IPS DF 6.9 (cell line): ENCODE results near the gene SCIN.

Experiments
- DNase-seq: peaks from one replicate; pipeline ENCODE4 v3.0.0-alpha.2; 2013; ENCODE audit warnings: low read depth, low spot score
- H3K27ac ChIP-seq: one replicate; pipeline ENCODE4 v1.5.1; 2013; ENCODE audit warnings: low read length, control low read depth
- H3K27me3 ChIP-seq: 2 replicates; pipeline ENCODE4 v1.6.1; 2013; ENCODE audit warnings: mild to moderate bottlenecking, low read length; ENCODE audit not compliant: control insufficient read depth, insufficient read depth
- H3K36me3 ChIP-seq: 2 replicates; pipeline ENCODE4 v1.6.1; 2013; ENCODE audit warnings: low read length; ENCODE audit not compliant: control insufficient read depth, insufficient read depth
- H3K4me1 ChIP-seq: 2 replicates; pipeline ENCODE4 v1.6.1; 2013; ENCODE audit warnings: low read length; ENCODE audit not compliant: control insufficient read depth, insufficient read depth
- H3K4me3 ChIP-seq: 2 replicates; pipeline ENCODE4 v1.5.1; 2013; ENCODE audit warnings: mild to moderate bottlenecking, low read length
- H3K9me3 ChIP-seq: 2 replicates; pipeline ENCODE4 v1.6.1; 2013; ENCODE audit warnings: low read length, inconsistent platforms; ENCODE audit not compliant: control insufficient read depth, insufficient read depth
- WGBS: extraction: QIAGEN DNeasy Blood & Tissue Kit; methylation state at CpG from one replicate; pipeline ENCODE4 v1.1.7; 2013; ENCODE audit warnings: mixed read lengths, missing lambda C conversion rate; ENCODE audit not compliant: insufficient read length, insufficient coverage; 5-methylcytosine and 5-hydroxymethylcytosine counted together

The SCIN gene

GRCh38 chr7:12567015-12567414, 3.5 kb upstream of the SCIN start:
- Histone ChIP-seq H3K4me1 (no peaks in the 10 kb centered on the region), H3K36me3 (no peaks in the 10 kb centered on the region), H3K27ac (no peak overlapping the region), H3K9me3 (no peaks in the 10 kb centered on the region), H3K27me3 (peaks cover 13% of the 10 kb centered on the region; the same call in 1 of the 2 replicates), H3K4me3 (no peak overlapping the region)
- WGBS, result no CpG with 5 or more reads among the region's 1 CpG
- no peak for DNase-seq

GRCh38 chr7:12569673-12570072, 847 bp upstream of the SCIN start:
- no peaks in the 10 kb centered on the region for H3K36me3 ChIP-seq
- no peak for DNase-seq
- H3K4me1 ChIP-seq, result no peaks in the 10 kb centered on the region
- H3K4me3 ChIP-seq, result no peak overlapping the region
- no peak overlapping the region for H3K27ac ChIP-seq
- H3K27me3 ChIP-seq, result peaks cover 13% of the 10 kb centered on the region; the same call in 1 of the 2 replicates
- no CpG with 5 or more reads among the region's 5 CpGs for WGBS
- no peaks in the 10 kb centered on the region for H3K9me3 ChIP-seq

- no CpG with 5 or more reads among the region's 10 CpGs for WGBS
- no peaks in the 10 kb centered on the region for H3K9me3 ChIP-seq
- peak overlapping the region; percentile 45; the same call in 1 of the 2 replicates for H3K4me3 ChIP-seq
- no peaks in the 10 kb centered on the region for H3K36me3 ChIP-seq
- no peak for DNase-seq
- H3K27me3 ChIP-seq, result peaks cover 13% of the 10 kb centered on the region; the same call in 1 of the 2 replicates
- no peak overlapping the region for H3K27ac ChIP-seq
- H3K4me1 ChIP-seq, result no peaks in the 10 kb centered on the region
Observed at GRCh38 chr7:12570168-12570533, 369 bp upstream of the SCIN start.

GRCh38 chr7:12571691-12572090, 1.2 kb downstream of the SCIN start:
- H3K27ac ChIP-seq, result no peak overlapping the region
- H3K9me3 ChIP-seq, result no peaks in the 10 kb centered on the region
- no CpG with 5 or more reads among the region's 5 CpGs for WGBS
- H3K27me3 ChIP-seq, result peaks cover 13% of the 10 kb centered on the region; the same call in 1 of the 2 replicates
- no peak overlapping the region for H3K4me3 ChIP-seq
- DNase-seq, result no peak
- no peaks in the 10 kb centered on the region for H3K36me3 ChIP-seq
- no peaks in the 10 kb centered on the region for H3K4me1 ChIP-seq

GRCh38 chr7:12572941-12573575, 2.5 kb downstream of the SCIN start:
- H3K4me1 ChIP-seq, result no peaks in the 10 kb centered on the region

GRCh38 chr7:12573885-12574284, 3.4 kb downstream of the SCIN start:
- Histone ChIP-seq H3K4me3 (no peak overlapping the region), H3K27me3 (peaks cover 13% of the 10 kb centered on the region; the same call in 1 of the 2 replicates), H3K36me3 (no peaks in the 10 kb centered on the region), H3K4me1 (no peaks in the 10 kb centered on the region), H3K27ac (no peak overlapping the region), H3K9me3 (no peaks in the 10 kb centered on the region)
- DNase-seq, result no peak
- no CpG with 5 or more reads among the region's 1 CpG for WGBS

More at GRCh38 chr7:12572941-12573575, 2.5 kb downstream of the SCIN start:
- H3K27me3 ChIP-seq, result peaks cover 13% of the 10 kb centered on the region; the same call in 1 of the 2 replicates
- no peak for DNase-seq
- no peak overlapping the region for H3K4me3 ChIP-seq
- no CpG with 5 or more reads among the region's 2 CpGs for WGBS
- H3K36me3 ChIP-seq, result no peaks in the 10 kb centered on the region
- no peaks in the 10 kb centered on the region for H3K9me3 ChIP-seq
- no peak overlapping the region for H3K27ac ChIP-seq

GRCh38 chr7:12578930-12579640, 8.6 kb downstream of the SCIN start:
- Histone ChIP-seq H3K27ac (no peak overlapping the region), H3K4me1 (no peaks in the 10 kb centered on the region), H3K9me3 (no peaks in the 10 kb centered on the region), H3K27me3 (no peaks in the 10 kb centered on the region), H3K36me3 (no peaks in the 10 kb centered on the region), H3K4me3 (no peak overlapping the region)
- DNase-seq, result no peak
- no CpG with 5 or more reads among the region's 8 CpGs for WGBS

GRCh38 chr7:12581897-12582296, 11.4 kb downstream of the SCIN start:
- Histone ChIP-seq H3K27ac (no peak overlapping the region), H3K4me3 (no peak overlapping the region), H3K9me3 (no peaks in the 10 kb centered on the region), H3K36me3 (no peaks in the 10 kb centered on the region), H3K4me1 (no peaks in the 10 kb centered on the region), H3K27me3 (no peaks in the 10 kb centered on the region)
- 100% methylated on average over 1 of the region's 3 CpGs for WGBS
- no peak for DNase-seq

GRCh38 chr7:12582362-12582761, 11.8 kb downstream of the SCIN start:
- 100% methylated on average over 1 of the region's 3 CpGs for WGBS
- no peak overlapping the region for H3K4me3 ChIP-seq
- H3K36me3 ChIP-seq, result no peaks in the 10 kb centered on the region

GRCh38 chr7:12583176-12583575, 12.7 kb downstream of the SCIN start:
- Histone ChIP-seq H3K36me3 (no peaks in the 10 kb centered on the region), H3K27ac (no peak overlapping the region), H3K4me1 (peaks cover 1% of the 10 kb centered on the region; the same call in 1 of the 2 replicates), H3K9me3 (no peaks in the 10 kb centered on the region), H3K27me3 (no peaks in the 10 kb centered on the region), H3K4me3 (no peak overlapping the region)
- WGBS, result no CpG with 5 or more reads among the region's 1 CpG
- no peak for DNase-seq

More at GRCh38 chr7:12582362-12582761, 11.8 kb downstream of the SCIN start:
- H3K27ac ChIP-seq, result no peak overlapping the region
- H3K27me3 ChIP-seq, result no peaks in the 10 kb centered on the region
- no peaks in the 10 kb centered on the region for H3K4me1 ChIP-seq
- no peaks in the 10 kb centered on the region for H3K9me3 ChIP-seq
- no peak for DNase-seq
